Neural cell (in vitro differentiated cells): ENCODE results near the gene ARHGEF19. TPM values are rescaled to one million over a fixed set of nuclear protein-coding genes. Genes with fewer than 3 reads are reported as not detected.
"Not testable (repeated sequence)": the region's sequence is repeated elsewhere in the genome, so short reads cannot be mapped to it uniquely, and the experiment has no call there.

ENCODE experiments used
- H2AFZ ChIP-seq: fragments of 200-600, 300-800 bp; sonication (generic), shearing (Covaris generic); 2 replicates; pipeline ENCODE4 v1.6.0; 2014; ENCODE audit warnings: low read depth, mild to moderate bottlenecking, antibody characterized with exemption, low read length, moderate library complexity
- H3F3A ChIP-seq: fragments of 200-600 bp; shearing (Covaris generic); 2 replicates; pipeline ENCODE4 v1.6.1; 2016; ENCODE audit warnings: mild to moderate bottlenecking, moderate library complexity, mixed read lengths, antibody characterized with exemption, low read length; ENCODE audit not compliant: insufficient read depth, poor library complexity, severe bottlenecking
- H3K27ac ChIP-seq: fragments of 200-600, 300-800 bp; sonication (generic), shearing (Covaris generic); 2 replicates; pipeline ENCODE4 v1.5.1; 2014; ENCODE audit warnings: mild to moderate bottlenecking, low read length, moderate library complexity
- H3K27me3 ChIP-seq: fragments of 300-800, 200-600 bp; sonication (generic), shearing (Covaris generic); 2 replicates; pipeline ENCODE4 v1.6.0; 2014; ENCODE audit warnings: mild to moderate bottlenecking, low read depth, low read length, moderate library complexity; ENCODE audit not compliant: insufficient read depth
- H3K36me3 ChIP-seq: fragments of 300-800, 200-600 bp; sonication (generic), shearing (Covaris generic); 2 replicates; pipeline ENCODE4 v1.5.1; 2014; ENCODE audit warnings: mild to moderate bottlenecking, antibody characterized with exemption, low read length, moderate library complexity; ENCODE audit not compliant: insufficient read depth
- H3K4me2 ChIP-seq: fragments of 300-800, 200-600 bp; sonication (generic), shearing (Covaris generic); 2 replicates; pipeline ENCODE4 v1.6.0; 2014; ENCODE audit warnings: mild to moderate bottlenecking, low read length
- H3K4me3 ChIP-seq: fragments of 300-800, 200-600 bp; sonication (generic), shearing (Covaris generic); 2 replicates; pipeline ENCODE4 v1.5.1; 2014; ENCODE audit warnings: mild to moderate bottlenecking, low read length, moderate library complexity
- H3K79me2 ChIP-seq: fragments of 200-600 bp; shearing (Covaris generic); replicated peaks from 2 replicates; pipeline ENCODE4 v1.6.0; 2014; ENCODE audit warnings: mild to moderate bottlenecking, low read length, moderate library complexity; ENCODE audit not compliant: insufficient read depth
- H3K9ac ChIP-seq: fragments of 300-800, 200-600 bp; sonication (generic), shearing (Covaris generic); 2 replicates; pipeline ENCODE4 v1.6.1; 2016; ENCODE audit warnings: mild to moderate bottlenecking, low read length, mixed read lengths
- H3K9me2 ChIP-seq: fragments of 200-600 bp; shearing (Covaris generic); 2 replicates; pipeline ENCODE4 v1.6.1; 2016; ENCODE audit warnings: mild to moderate bottlenecking, low read length, mixed read lengths; ENCODE audit not compliant: insufficient read depth
- H3K9me3 ChIP-seq: fragments of 200-600, 300-800 bp; sonication (generic), shearing (Covaris generic); 2 replicates; pipeline ENCODE4 v1.6.1; 2016; ENCODE audit warnings: mild to moderate bottlenecking, mixed run types, low read length, moderate library complexity, mixed read lengths
- H4K20me1 ChIP-seq: fragments of 200-600 bp; shearing (Covaris generic); 2 replicates; pipeline ENCODE4 v1.6.1; 2016; ENCODE audit warnings: mild to moderate bottlenecking, mixed run types; ENCODE audit not compliant: insufficient read depth
- CTCF ChIP-seq: fragments of 450-650 bp; IDR thresholded peaks from 2 replicates; pipeline ENCODE4 v1.5.1; 2014; ENCODE audit warnings: antibody characterized with exemption, mild to moderate bottlenecking, moderate library complexity; ENCODE audit not compliant: poor library complexity, severe bottlenecking
- EP300 ChIP-seq: fragments of 450-650 bp; conservative IDR thresholded peaks from 2 replicates; pipeline ENCODE4 v1.6.1; 2014; ENCODE audit warnings: antibody characterized with exemption, mild to moderate bottlenecking, moderate library complexity; ENCODE audit not compliant: poor library complexity, severe bottlenecking
- EZH2 ChIP-seq: fragments of 200-600, 300-800 bp; shearing (Covaris generic), sonication (generic); IDR thresholded peaks from 2 replicates; pipeline ENCODE4 v1.6.1; 2014; ENCODE audit warnings: antibody characterized with exemption, low read length, borderline replicate concordance, mild to moderate bottlenecking; ENCODE audit not compliant: insufficient read depth, poor library complexity, severe bottlenecking
- MXI1 ChIP-seq: fragments of 450-650 bp; conservative IDR thresholded peaks from 2 replicates; pipeline ENCODE4 v1.6.1; 2014; ENCODE audit warnings: antibody characterized with exemption, mild to moderate bottlenecking; ENCODE audit not compliant: poor library complexity, severe bottlenecking
- POLR2AphosphoS5 ChIP-seq: IDR thresholded peaks from 2 replicates; pipeline ENCODE4 v1.6.1; 2012
- RAD21 ChIP-seq: fragments of 450-650 bp; conservative IDR thresholded peaks from 2 replicates; pipeline ENCODE4 v1.6.1; 2014; ENCODE audit warnings: antibody characterized with exemption, mild to moderate bottlenecking, moderate library complexity
- REST ChIP-seq: IDR thresholded peaks from 2 replicates; pipeline ENCODE4 v1.6.1; 2012; ENCODE audit warnings: borderline replicate concordance
- SMC3 ChIP-seq: fragments of 450-650 bp; conservative IDR thresholded peaks from 2 replicates; pipeline ENCODE4 v1.6.1; 2014; ENCODE audit warnings: antibody characterized with exemption, mild to moderate bottlenecking, moderate library complexity; ENCODE audit not compliant: poor library complexity
- TAF1 ChIP-seq: IDR thresholded peaks from 2 replicates; pipeline ENCODE4 v1.6.1; 2012; ENCODE audit warnings: low read depth
- polyA plus RNA-seq: library from polyadenylated mRNA; depleted of rRNA; stranded (reverse); fragments of >200 nt; gene quantifications from 2 replicates; pipeline ENCODE4 v1.2.3, GENCODE V29; 2014

The ARHGEF19 gene
- polyA plus RNA-seq, 1 donor from 2014 or later, result 0.93 TPM

- Histone ChIP-seq H3K36me3 (no peaks in the 10 kb centered on the region), H3F3A (no peaks in the 10 kb centered on the region), H3K27ac (no peak overlapping the region), H3K27me3 (peaks cover 33% of the 10 kb centered on the region), H3K9ac (no peak overlapping the region), H3K9me2 (no peaks in the 10 kb centered on the region), H3K9me3 (peaks cover 6% of the 10 kb centered on the region), H3K4me3 (no peak overlapping the region), H2AFZ (no peak overlapping the region), H4K20me1 (no peaks in the 10 kb centered on the region), H3K4me2 (no peak overlapping the region), H3K79me2 (no peaks in the 10 kb centered on the region)
- no peak for TF ChIP-seq POLR2AphosphoS5
- no peak for TF ChIP-seq EP300
- TF ChIP-seq EZH2, result no peak
- no peak for TF ChIP-seq TAF1
- no peak for TF ChIP-seq RAD21
- no peak for TF ChIP-seq MXI1
- TF ChIP-seq REST, result no peak
- TF ChIP-seq CTCF, result no peak
- no peak for TF ChIP-seq SMC3
Measured at GRCh38 chr1:16224472-16224871, 12.0 kb upstream of the ARHGEF19 start.

- H3K4me3 ChIP-seq, H3F3A ChIP-seq, H3K36me3 ChIP-seq, H3K4me2 ChIP-seq, H4K20me1 ChIP-seq, H3K27ac ChIP-seq, H3K79me2 ChIP-seq, H3K9me2 ChIP-seq, H2AFZ ChIP-seq, H3K9ac ChIP-seq, H3K9me3 ChIP-seq: not testable (repeated sequence)
- peaks cover 24% of the 10 kb centered on the region for H3K27me3 ChIP-seq
Measured at GRCh38 chr1:16222716-16223115, 10.3 kb upstream of the ARHGEF19 start.

- H3K27ac ChIP-seq, result no peak overlapping the region
- no peak for TF ChIP-seq POLR2AphosphoS5
- TF ChIP-seq CTCF, result no peak
- TF ChIP-seq EP300, result no peak
- TF ChIP-seq RAD21, result no peak
- TF ChIP-seq SMC3, result no peak
- no peak for TF ChIP-seq REST
- TF ChIP-seq TAF1, result no peak
- TF ChIP-seq MXI1, result no peak
- no peak for TF ChIP-seq EZH2
- no peak overlapping the region for H3K4me2 ChIP-seq
- H3K9ac ChIP-seq, result no peak overlapping the region
- H3K9me2 ChIP-seq, result no peaks in the 10 kb centered on the region
- no peaks in the 10 kb centered on the region for H3K9me3 ChIP-seq
- H3K36me3 ChIP-seq, result no peaks in the 10 kb centered on the region
- H3K79me2 ChIP-seq, result no peaks in the 10 kb centered on the region
- H4K20me1 ChIP-seq, result no peaks in the 10 kb centered on the region
- no peak overlapping the region for H2AFZ ChIP-seq
- H3F3A ChIP-seq, result no peaks in the 10 kb centered on the region
- peaks cover 24% of the 10 kb centered on the region for H3K27me3 ChIP-seq
- H3K4me3 ChIP-seq, result no peak overlapping the region
Measured at GRCh38 chr1:16221499-16221898, 9.0 kb upstream of the ARHGEF19 start.
